Liver (tissue), 3 donors: ENCODE measurements around the gene GUCY1A2.

ENCODE experiments used
- CTCF ChIP-seq: fragments of 150-350 bp; IDR thresholded peaks from 2 replicates; pipeline ENCODE4 v1.5.1; 2017; ENCODE audit warnings: improper control_type of control experiment, low read depth, low read length; ENCODE audit not compliant: missing input control
- EGR1 ChIP-seq, 2 donors: IDR thresholded peaks; 2 replicates each; pipeline ENCODE4 v1.6.1; 2016 to 2018; ENCODE audit warnings: antibody characterized with exemption in 2 of 2, low read depth in 2 of 2
- FOXA2 ChIP-seq: IDR thresholded peaks from 2 replicates; pipeline ENCODE4 v1.6.1; 2016; ENCODE audit warnings: antibody characterized with exemption
- GABPA ChIP-seq, 2 donors: IDR thresholded peaks in 1 of 2; conservative IDR thresholded peaks in 1 of 2; 2 replicates each; pipeline ENCODE4 v1.6.1; 2016; ENCODE audit warnings: antibody characterized with exemption in 2 of 2, mild to moderate bottlenecking in 1 of 2, moderate library complexity in 1 of 2
- HNF4A ChIP-seq, 2 donors: conservative IDR thresholded peaks; 2 replicates each; pipeline ENCODE4 v1.6.1; 2016; ENCODE audit warnings: antibody characterized with exemption in 2 of 2, mild to moderate bottlenecking in 2 of 2
- JUND ChIP-seq, 2 donors: IDR thresholded peaks; 2 replicates each; pipeline ENCODE4 v1.6.1; 2016; ENCODE audit warnings: antibody characterized with exemption in 2 of 2
- SP1 ChIP-seq: IDR thresholded peaks from 2 replicates; pipeline ENCODE4 v1.6.1; 2018; ENCODE audit warnings: antibody characterized with exemption, mild to moderate bottlenecking
- TAF1 ChIP-seq: conservative IDR thresholded peaks from 2 replicates; pipeline ENCODE4 v1.6.1; 2016; ENCODE audit warnings: antibody characterized with exemption, mild to moderate bottlenecking
- TF ChIP-seq, protein P1 (sequence below): IDR thresholded peaks from 2 replicates; pipeline ENCODE4 v1.6.1; 2016; ENCODE audit warnings: antibody characterized with exemption
- TF ChIP-seq, protein P2 (sequence below): IDR thresholded peaks from 2 replicates; pipeline ENCODE4 v1.6.1; 2016; ENCODE audit warnings: antibody characterized with exemption
- TF ChIP-seq, protein P3 (sequence below): IDR thresholded peaks from 2 replicates; pipeline ENCODE4 v1.6.1; 2016; ENCODE audit warnings: antibody characterized with exemption, mild to moderate bottlenecking
- donor health status: healthy.
- donor health status: healthy.

GRCh38 chr11:106925245-106925644 is 93.0 kb downstream of the GUCY1A2 start:
- no peak for TF ChIP-seq JUND (IDR thresholded peaks at IDR 0.05)
- TF ChIP-seq FOXA2 = no peak
- no peak for TF ChIP-seq CTCF
- TF ChIP-seq, protein P1, sequence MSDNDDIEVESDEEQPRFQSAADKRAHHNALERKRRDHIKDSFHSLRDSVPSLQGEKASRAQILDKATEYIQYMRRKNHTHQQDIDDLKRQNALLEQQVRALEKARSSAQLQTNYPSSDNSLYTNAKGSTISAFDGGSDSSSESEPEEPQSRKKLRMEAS = no peak
- TF ChIP-seq GABPA (IDR thresholded peaks at IDR 0.05 in 1 of 2, conservative IDR thresholded peaks at IDR 0.05 in 1 of 2) = no peak
- no peak for TF ChIP-seq TAF1
- no peak for TF ChIP-seq EGR1 (IDR thresholded peaks at IDR 0.05; ENCODE audit: low read depth in 2 of 2)
- TF ChIP-seq SP1 = no peak
- no peak for TF ChIP-seq HNF4A (conservative IDR thresholded peaks at IDR 0.05)
- TF ChIP-seq, protein P2, sequence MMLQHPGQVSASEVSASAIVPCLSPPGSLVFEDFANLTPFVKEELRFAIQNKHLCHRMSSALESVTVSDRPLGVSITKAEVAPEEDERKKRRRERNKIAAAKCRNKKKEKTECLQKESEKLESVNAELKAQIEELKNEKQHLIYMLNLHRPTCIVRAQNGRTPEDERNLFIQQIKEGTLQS = no peak
- TF ChIP-seq, protein P3, sequence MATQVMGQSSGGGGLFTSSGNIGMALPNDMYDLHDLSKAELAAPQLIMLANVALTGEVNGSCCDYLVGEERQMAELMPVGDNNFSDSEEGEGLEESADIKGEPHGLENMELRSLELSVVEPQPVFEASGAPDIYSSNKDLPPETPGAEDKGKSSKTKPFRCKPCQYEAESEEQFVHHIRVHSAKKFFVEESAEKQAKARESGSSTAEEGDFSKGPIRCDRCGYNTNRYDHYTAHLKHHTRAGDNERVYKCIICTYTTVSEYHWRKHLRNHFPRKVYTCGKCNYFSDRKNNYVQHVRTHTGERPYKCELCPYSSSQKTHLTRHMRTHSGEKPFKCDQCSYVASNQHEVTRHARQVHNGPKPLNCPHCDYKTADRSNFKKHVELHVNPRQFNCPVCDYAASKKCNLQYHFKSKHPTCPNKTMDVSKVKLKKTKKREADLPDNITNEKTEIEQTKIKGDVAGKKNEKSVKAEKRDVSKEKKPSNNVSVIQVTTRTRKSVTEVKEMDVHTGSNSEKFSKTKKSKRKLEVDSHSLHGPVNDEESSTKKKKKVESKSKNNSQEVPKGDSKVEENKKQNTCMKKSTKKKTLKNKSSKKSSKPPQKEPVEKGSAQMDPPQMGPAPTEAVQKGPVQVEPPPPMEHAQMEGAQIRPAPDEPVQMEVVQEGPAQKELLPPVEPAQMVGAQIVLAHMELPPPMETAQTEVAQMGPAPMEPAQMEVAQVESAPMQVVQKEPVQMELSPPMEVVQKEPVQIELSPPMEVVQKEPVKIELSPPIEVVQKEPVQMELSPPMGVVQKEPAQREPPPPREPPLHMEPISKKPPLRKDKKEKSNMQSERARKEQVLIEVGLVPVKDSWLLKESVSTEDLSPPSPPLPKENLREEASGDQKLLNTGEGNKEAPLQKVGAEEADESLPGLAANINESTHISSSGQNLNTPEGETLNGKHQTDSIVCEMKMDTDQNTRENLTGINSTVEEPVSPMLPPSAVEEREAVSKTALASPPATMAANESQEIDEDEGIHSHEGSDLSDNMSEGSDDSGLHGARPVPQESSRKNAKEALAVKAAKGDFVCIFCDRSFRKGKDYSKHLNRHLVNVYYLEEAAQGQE = no peak
